Measurements from ENCODE around the gene GGACT. TPM values are rescaled to one million over a fixed set of nuclear protein-coding genes. Genes with fewer than 3 reads are reported as not detected.

The GGACT gene
- total RNA-seq, 1 experiment from 2014 or later = 1.6 TPM

Other genes starting within 250 kb of the GGACT start
- gene TMTC4, start 86.0 kb upstream of the GGACT start, total RNA-seq (2014; rRNA removed; shearing (Covaris generic)) = 8.7 and 11.0 TPM in 2 replicates

Data from M059J (cell line).